ENCODE measurements around the gene IQSEC1.

DNA sequence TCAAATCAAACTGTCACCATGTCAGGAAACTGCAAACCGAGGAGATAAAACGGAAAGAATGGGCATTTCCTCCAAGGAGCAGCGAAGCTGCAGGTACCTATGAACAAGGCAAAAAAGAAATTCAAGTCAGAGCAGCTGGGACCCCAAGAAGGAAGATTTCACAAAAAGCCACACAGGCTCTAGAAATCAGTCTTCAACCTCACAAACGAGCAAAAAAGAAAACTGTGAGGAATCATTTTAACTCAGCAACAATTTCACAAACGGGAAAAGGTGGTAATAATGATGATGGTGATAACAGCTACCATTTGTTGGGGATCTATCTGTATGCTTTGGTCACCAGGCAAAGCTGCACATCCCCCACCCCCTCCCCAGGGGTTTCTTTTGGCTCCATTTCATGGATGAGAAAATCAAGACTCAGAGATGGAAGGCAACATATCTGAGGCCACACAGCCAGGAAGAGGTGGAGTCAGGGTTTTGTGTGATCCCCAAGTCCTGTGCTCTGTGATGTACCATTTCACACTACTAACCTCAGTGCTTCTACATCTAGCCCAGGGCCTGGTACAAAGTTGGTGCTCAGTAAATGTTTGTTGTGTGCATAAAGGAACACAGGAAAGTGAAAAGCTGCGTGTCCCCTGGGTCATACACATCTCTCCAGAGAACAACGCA lies 109.9 kb downstream of the IQSEC1 start:
- TF ChIP-seq, protein P1, sequence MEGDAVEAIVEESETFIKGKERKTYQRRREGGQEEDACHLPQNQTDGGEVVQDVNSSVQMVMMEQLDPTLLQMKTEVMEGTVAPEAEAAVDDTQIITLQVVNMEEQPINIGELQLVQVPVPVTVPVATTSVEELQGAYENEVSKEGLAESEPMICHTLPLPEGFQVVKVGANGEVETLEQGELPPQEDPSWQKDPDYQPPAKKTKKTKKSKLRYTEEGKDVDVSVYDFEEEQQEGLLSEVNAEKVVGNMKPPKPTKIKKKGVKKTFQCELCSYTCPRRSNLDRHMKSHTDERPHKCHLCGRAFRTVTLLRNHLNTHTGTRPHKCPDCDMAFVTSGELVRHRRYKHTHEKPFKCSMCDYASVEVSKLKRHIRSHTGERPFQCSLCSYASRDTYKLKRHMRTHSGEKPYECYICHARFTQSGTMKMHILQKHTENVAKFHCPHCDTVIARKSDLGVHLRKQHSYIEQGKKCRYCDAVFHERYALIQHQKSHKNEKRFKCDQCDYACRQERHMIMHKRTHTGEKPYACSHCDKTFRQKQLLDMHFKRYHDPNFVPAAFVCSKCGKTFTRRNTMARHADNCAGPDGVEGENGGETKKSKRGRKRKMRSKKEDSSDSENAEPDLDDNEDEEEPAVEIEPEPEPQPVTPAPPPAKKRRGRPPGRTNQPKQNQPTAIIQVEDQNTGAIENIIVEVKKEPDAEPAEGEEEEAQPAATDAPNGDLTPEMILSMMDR (conservative IDR thresholded peaks at IDR 0.05 in 1 of 2, IDR thresholded peaks at IDR 0.05 in 1 of 2; ENCODE audit: low read depth in 1 of 2, low read length in 2 of 2), result no peak
- TF ChIP-seq EZH2 (IDR thresholded peaks at IDR 0.05; ENCODE audit: low read length, missing control alignments), result no peak
